K562 (cell line): ENCODE results near the gene KRTAP3-2. TPM values are rescaled to one million over a fixed set of nuclear protein-coding genes. Genes with fewer than 3 reads are reported as not detected.

Experiments used
- ATAC-seq: fragments of 200-7000 bp; cut with Tn5 transposase; 3 replicates; pipeline ENCODE4 v1.9.1; 2020; ENCODE audit warnings: moderate library complexity
- BruUV-seq: library from RNA; stranded (reverse); fragments of 400-500 nt; replicated peaks from 2 replicates; lab custom pipeline; 2021; lab: Mats Ljungman, UMichigan
- CTCF ChIA-PET: fragments of 300-600 bp; formaldehyde crosslinking; extraction: SDS; loops from one replicate; lab custom pipeline; 2021; ENCODE audit warnings: low intra/inter-chr PET ratio; lab: Yijun Ruan, JAX
- POLR2A ChIA-PET: fragments of 300-600, 350-650 bp; sonication (Branson Sonifier 250); formaldehyde crosslinking; extraction: SDS; loops from one replicate; lab custom pipeline; 2021; ENCODE audit warnings: antibody characterized with exemption, inconsistent platforms; lab: Yijun Ruan, JAX
- DNase-seq, 4 experiments: peaks; one replicate each; pipeline versions ENCODE4 v3.0.0 to v3.0.0-alpha.2; 2011 to 2018; ENCODE audit warnings: low spot score in 3 of 4, mixed read lengths in 3 of 4; ENCODE audit errors: extremely low read depth in 1 of 4
- FAIRE-seq: peaks from 2 replicates; lab custom pipeline; 2011; peaks lifted over from hg19 to GRCh38; lab: Jason Lieb, UNC
- H2AFZ ChIP-seq: 2 replicates; pipeline ENCODE4 v1.6.0; 2011; ENCODE audit warnings: low read depth, low read length, control low read depth, inconsistent platforms
- H3K27ac ChIP-seq: fragments of 200-600 bp; 3 replicates; pipeline ENCODE4 v1.8.0; 2011; ENCODE audit warnings: low read depth, mild to moderate bottlenecking, control low read depth, inconsistent platforms, low read length, moderate library complexity, mixed read lengths; ENCODE audit errors: extremely low read depth
- H3K27me3 ChIP-seq, 2 experiments: fragments of 300-600 bp in 1 of 2; 2 replicates in 1 of 2; 3 replicates in 1 of 2; pipeline versions ENCODE4 v1.6.0 to v1.8.0; 2011; ENCODE audit warnings: inconsistent platforms in 2 of 2, low read length in 2 of 2, mild to moderate bottlenecking in 1 of 2, mixed read lengths in 1 of 2, moderate library complexity in 1 of 2; ENCODE audit not compliant: control insufficient read depth in 2 of 2, insufficient read depth in 2 of 2
- H3K36me3 ChIP-seq: fragments of 300-600 bp; 3 replicates; pipeline ENCODE4 v1.8.0; 2011; ENCODE audit warnings: mild to moderate bottlenecking, low read length, inconsistent platforms; ENCODE audit not compliant: control insufficient read depth, insufficient read depth
- H3K4me1 ChIP-seq, 2 experiments: fragments of 200-600 bp in 1 of 2; replicated peaks in 1 of 2; 2 replicates in 1 of 2; 3 replicates in 1 of 2; pipeline versions ENCODE4 v1.5.1 to v1.8.0; 2011; ENCODE audit warnings: inconsistent platforms in 2 of 2, low read length in 2 of 2, mild to moderate bottlenecking in 1 of 2, mixed read lengths in 1 of 2, moderate library complexity in 1 of 2; ENCODE audit not compliant: control insufficient read depth in 2 of 2, insufficient read depth in 2 of 2
- H3K4me2 ChIP-seq: 2 replicates; pipeline ENCODE4 v1.6.1; 2011; ENCODE audit warnings: low read length, control low read depth, inconsistent platforms, mixed read lengths; ENCODE audit not compliant: insufficient read depth
- H3K4me3 ChIP-seq: fragments of 200-600 bp; sonication (generic), shearing (Covaris generic); 2 replicates; pipeline ENCODE4 v1.5.1; 2016; ENCODE audit warnings: control low read depth, inconsistent platforms
- H3K79me2 ChIP-seq: fragments of 200-600 bp; 3 replicates; pipeline ENCODE4 v1.8.0; 2011; ENCODE audit warnings: low read length, inconsistent platforms; ENCODE audit not compliant: control insufficient read depth, insufficient read depth
- H3K9ac ChIP-seq, 2 experiments: 2 replicates each; pipeline versions ENCODE4 v1.6.0 to v1.6.1; 2011; ENCODE audit warnings: low read depth in 2 of 2, low read length in 2 of 2, control low read depth in 1 of 2, inconsistent platforms in 1 of 2, mild to moderate bottlenecking in 1 of 2, mixed read lengths in 1 of 2; ENCODE audit not compliant: insufficient read depth in 1 of 2
- H3K9me1 ChIP-seq: one replicate; pipeline ENCODE4 v1.6.0; 2011; ENCODE audit warnings: inconsistent platforms, mild to moderate bottlenecking, low read length, moderate library complexity; ENCODE audit not compliant: control insufficient read depth, insufficient read depth
- H3K9me3 ChIP-seq: replicated peaks from 2 replicates; pipeline ENCODE4 v1.5.1; 2011; ENCODE audit warnings: low read depth, low read length, inconsistent platforms; ENCODE audit not compliant: control insufficient read depth, insufficient read depth
- H4K20me1 ChIP-seq: replicated peaks from 2 replicates; pipeline ENCODE4 v1.6.1; 2011; ENCODE audit warnings: low read length, inconsistent platforms, mixed read lengths; ENCODE audit not compliant: control insufficient read depth, insufficient read depth
- ELF2 ChIP-seq: fragments of 250-450 bp; sonication (Bioruptor Pico); IDR thresholded peaks from 2 replicates; pipeline ENCODE4 v1.5.0; 2021; ENCODE audit warnings: mild to moderate bottlenecking
- PTRF ChIP-seq: fragments of 450-650 bp; IDR thresholded peaks from 2 replicates; pipeline ENCODE4 v1.6.1; 2016; ENCODE audit warnings: mild to moderate bottlenecking, missing genetic modification characterization, missing compliant biosample characterization
- RAD21 ChIP-seq, 2 experiments: fragments of 250-450 bp in 1 of 2; fragments of 450-650 bp in 1 of 2; sonication (Bioruptor Pico) in 1 of 2; formaldehyde crosslinking in 1 of 2; IDR thresholded peaks in 1 of 2; conservative IDR thresholded peaks in 1 of 2; 2 replicates each; pipeline versions ENCODE4 v1.4.0 to v1.8.0; 2020 to 2022; ENCODE audit warnings: mild to moderate bottlenecking in 2 of 2, moderate library complexity in 1 of 2
- WGBS: fragments of 100-300 bp; shearing (Covaris generic); methylation state at CpG from one replicate; pipeline ENCODE4 v1.1.6; 2016; ENCODE audit warnings: low coverage, mixed read lengths; ENCODE audit not compliant: insufficient coverage; ENCODE audit errors: missing lambda C conversion rate; 5-methylcytosine and 5-hydroxymethylcytosine counted together
- in situ Hi-C: fragments of 300-500 bp; cut with MboI; formaldehyde crosslinking; loops from 4 replicates; pipeline ENCODE4 v1.15.0; 2018; ENCODE audit warnings: inconsistent platforms, mixed read lengths
- intact Hi-C: fragments of 100-400 bp; cut with micrococcal nuclease; formaldehyde crosslinking; loops from 2 replicates; pipeline ENCODE4 v1.14.2; 2022
- polyA plus RNA-seq, 8 experiments: library from polyadenylated mRNA; depleted of rRNA in 4 of 8; stranded (reverse) in 5 of 8; unstranded in 3 of 8; fragments of >200 nt; fragmentation: Nextera tagmentation in 2 of 8; fragmentation: Illumina TruSeq in 1 of 8; extraction: Ambion mirVana in 2 of 8; extraction: Trizol in 1 of 8; gene quantifications; 2 replicates each; pipeline versions ENCODE4 v1.2.1 to v1.2.3, GENCODE V29; 2011 to 2014; ENCODE audit warnings: inconsistent platforms in 1 of 8, missing spikeins in 1 of 8
- total RNA-seq, 7 experiments: library from RNA; depleted of rRNA in 6 of 7; stranded (reverse); fragments of >200 nt in 6 of 7; fragmentation: Illumina TruSeq in 2 of 7; extraction: Trizol in 2 of 7; gene quantifications; 2 replicates each; pipeline versions ENCODE4 v1.2.1 to v1.2.3, GENCODE V29; 2011 to 2021; ENCODE audit warnings: low replicate concordance in 1 of 7
- TF ChIP-seq, protein P1 (sequence below), 3 experiments: IDR thresholded peaks in 2 of 3; conservative IDR thresholded peaks in 1 of 3; 2 replicates each; pipeline ENCODE4 v1.5.1; 2011 to 2012; ENCODE audit warnings: low read length in 3 of 3, mild to moderate bottlenecking in 3 of 3, control low read depth in 2 of 3, improper control_type of control experiment in 1 of 3, inconsistent platforms in 1 of 3, low read depth in 1 of 3, mixed read lengths in 1 of 3, moderate library complexity in 1 of 3; ENCODE audit not compliant: insufficient read depth in 2 of 3
- TF ChIP-seq, protein P2 (sequence below): sonication (generic); formaldehyde crosslinking; IDR thresholded peaks from 2 replicates; pipeline ENCODE4 v1.8.0; 2022; ENCODE audit warnings: mild to moderate bottlenecking, missing genetic modification reagents, borderline replicate concordance

Gene KRTAP3-2
- total and polyA plus RNA-seq, 9 of the 15 experiments (the other 6 are each of a cell fraction or from before 2014, with no cell fraction given), result not detected

DNA sequence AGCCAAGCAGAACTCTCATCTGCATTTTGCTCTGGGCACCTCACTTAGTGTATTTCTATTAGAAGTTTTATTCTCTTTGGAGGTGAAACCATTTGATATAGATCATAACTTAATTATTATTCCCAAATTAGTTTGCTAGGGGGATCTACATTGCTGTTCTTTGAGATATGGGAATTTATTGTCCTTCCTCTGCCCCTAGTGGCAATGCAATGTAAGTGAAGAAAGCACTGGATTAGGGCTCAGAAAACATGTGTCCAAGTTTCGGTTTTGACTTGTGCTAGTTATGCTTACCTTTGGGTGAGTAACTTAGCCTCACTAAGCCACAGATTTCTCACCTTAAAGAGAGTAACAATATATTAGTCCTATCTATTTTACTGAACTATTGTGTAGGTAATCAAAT, 35.9 kb downstream of the KRTAP3-2 start:
- BruUV-seq, result no TSS peak
- peak; percentile 82 for FAIRE-seq

More for the DNA sequence above, 35.9 kb downstream of the KRTAP3-2 start:
- Histone ChIP-seq H3K27ac (no peak overlapping the region), H3K9me1 (no peaks in the 10 kb centered on the region), H3K79me2 (no peaks in the 10 kb centered on the region), H3K4me3 (no peak overlapping the region), H3K27me3 (peaks cover 0 to 6% of the 10 kb centered on the region in 2 experiments; a peak in 3 of 5 replicates), H3K9ac (no peak overlapping the region), H3K4me2 (peak overlapping the region; percentile 6; the same call in 1 of the 2 replicates), H2AFZ (peak overlapping the region; percentile 34; the same call in 1 of the 2 replicates), H4K20me1 (no peaks in the 10 kb centered on the region), H3K9me3 (no peaks in the 10 kb centered on the region), H3K4me1 (no peaks in the 10 kb centered on the region), H3K36me3 (no peaks in the 10 kb centered on the region)
- ATAC-seq, result peak; percentile 68; the same call in 2 of the 3 replicates
- ChIA-PET POLR2A (interaction anchor here (1.0 kb wide), 1 partner anchor 9 kb away, joined by 4 read pairs; no protein-coding TSS in a partner anchor), CTCF (no interaction called here)
- 0% methylated on average over 1 of the region's 1 CpG for WGBS
- TF ChIP-seq PTRF (tag) (no peak), ELF2 (CRISPR knock-in tag) (no peak), RAD21 (CRISPR knock-in tag; conservative IDR thresholded peaks at IDR 0.05 in 1 of 2, IDR thresholded peaks at IDR 0.05 in 1 of 2) (peak in 1 of 2 experiments; percentile 19; a peak in 1 of 4 replicates)
- TF ChIP-seq, protein P1, sequence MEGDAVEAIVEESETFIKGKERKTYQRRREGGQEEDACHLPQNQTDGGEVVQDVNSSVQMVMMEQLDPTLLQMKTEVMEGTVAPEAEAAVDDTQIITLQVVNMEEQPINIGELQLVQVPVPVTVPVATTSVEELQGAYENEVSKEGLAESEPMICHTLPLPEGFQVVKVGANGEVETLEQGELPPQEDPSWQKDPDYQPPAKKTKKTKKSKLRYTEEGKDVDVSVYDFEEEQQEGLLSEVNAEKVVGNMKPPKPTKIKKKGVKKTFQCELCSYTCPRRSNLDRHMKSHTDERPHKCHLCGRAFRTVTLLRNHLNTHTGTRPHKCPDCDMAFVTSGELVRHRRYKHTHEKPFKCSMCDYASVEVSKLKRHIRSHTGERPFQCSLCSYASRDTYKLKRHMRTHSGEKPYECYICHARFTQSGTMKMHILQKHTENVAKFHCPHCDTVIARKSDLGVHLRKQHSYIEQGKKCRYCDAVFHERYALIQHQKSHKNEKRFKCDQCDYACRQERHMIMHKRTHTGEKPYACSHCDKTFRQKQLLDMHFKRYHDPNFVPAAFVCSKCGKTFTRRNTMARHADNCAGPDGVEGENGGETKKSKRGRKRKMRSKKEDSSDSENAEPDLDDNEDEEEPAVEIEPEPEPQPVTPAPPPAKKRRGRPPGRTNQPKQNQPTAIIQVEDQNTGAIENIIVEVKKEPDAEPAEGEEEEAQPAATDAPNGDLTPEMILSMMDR (IDR thresholded peaks at IDR 0.05 in 2 of 3, conservative IDR thresholded peaks at IDR 0.05 in 1 of 3; ENCODE audit: insufficient read depth in 2 of 3, low read depth in 1 of 3, low read length in 3 of 3), result peak in 2 of 3 experiments; percentile 60 to 65; a peak in 4 of 6 replicates
- TF ChIP-seq, protein P2, sequence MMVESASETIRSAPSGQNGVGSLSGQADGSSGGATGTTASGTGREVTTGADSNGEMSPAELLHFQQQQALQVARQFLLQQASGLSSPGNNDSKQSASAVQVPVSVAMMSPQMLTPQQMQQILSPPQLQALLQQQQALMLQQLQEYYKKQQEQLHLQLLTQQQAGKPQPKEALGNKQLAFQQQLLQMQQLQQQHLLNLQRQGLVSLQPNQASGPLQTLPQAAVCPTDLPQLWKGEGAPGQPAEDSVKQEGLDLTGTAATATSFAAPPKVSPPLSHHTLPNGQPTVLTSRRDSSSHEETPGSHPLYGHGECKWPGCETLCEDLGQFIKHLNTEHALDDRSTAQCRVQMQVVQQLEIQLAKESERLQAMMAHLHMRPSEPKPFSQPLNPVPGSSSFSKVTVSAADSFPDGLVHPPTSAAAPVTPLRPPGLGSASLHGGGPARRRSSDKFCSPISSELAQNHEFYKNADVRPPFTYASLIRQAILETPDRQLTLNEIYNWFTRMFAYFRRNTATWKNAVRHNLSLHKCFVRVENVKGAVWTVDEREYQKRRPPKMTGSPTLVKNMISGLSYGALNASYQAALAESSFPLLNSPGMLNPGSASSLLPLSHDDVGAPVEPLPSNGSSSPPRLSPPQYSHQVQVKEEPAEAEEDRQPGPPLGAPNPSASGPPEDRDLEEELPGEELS (CRISPR knock-in tag), result no peak
- in situ Hi-C loops, result no loop called here
- DNase-seq, result peak; percentile 27 to 42 (median 40)
- intact Hi-C loops, result no loop called here
